DMS79 treated with DMSO at 0.1 percent for 48 hours (cell line): ENCODE data around the gene ILF3.

Experiments used
- DNase-seq: peaks from one replicate; lab custom pipeline; 2025; lab: John Stamatoyannopoulos, UW

Gene ILF3

DNA sequence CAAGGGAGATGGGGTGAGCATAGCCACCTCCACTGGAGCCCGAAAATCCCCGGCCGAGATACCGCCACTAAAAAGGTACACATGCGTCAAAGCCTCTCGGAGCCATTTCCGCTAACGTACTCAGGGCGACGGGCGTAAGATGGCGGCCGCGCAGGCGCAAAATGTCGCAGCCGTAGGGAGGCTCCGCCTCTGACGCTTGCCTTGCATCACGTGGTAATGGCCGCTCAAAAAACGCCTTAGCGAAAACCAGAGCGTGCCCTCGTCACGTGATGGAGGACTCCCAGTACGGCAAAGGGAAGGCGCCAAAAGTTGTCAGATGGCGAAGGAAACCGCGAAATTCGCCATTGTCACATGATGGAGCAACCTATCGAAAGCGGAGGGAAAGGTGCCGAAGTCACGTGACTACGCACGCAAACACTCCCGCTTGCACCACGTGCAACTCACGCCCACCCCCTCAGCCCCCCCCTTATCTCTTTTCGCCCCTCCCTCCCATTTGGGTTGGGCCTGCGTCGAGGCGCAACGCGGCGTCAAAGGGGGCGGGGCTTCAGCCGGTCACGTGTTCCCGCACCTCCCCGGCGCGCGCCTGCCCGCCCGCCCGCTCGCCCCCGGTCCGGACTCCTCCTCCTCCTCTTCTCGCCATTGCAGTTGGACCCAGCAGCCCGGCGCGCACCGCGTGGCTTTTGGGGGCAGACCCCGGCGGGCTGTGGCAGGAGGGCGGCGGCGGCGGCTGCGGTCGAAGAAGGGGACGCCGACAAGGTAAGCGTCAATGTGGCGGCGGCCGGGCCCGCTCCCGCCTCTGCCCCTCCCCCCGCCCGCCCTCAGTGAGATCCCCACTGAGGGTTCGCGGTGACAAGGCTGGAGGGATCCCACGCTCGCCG is at the start of gene ILF3:
Gene ILF3 (plus strand): TSS at position 615 of the 878 bp plus-strand sequence. CDS start 16,260 bp downstream, outside the sequence.
- peak; percentile 100 for DNase-seq

DNA sequence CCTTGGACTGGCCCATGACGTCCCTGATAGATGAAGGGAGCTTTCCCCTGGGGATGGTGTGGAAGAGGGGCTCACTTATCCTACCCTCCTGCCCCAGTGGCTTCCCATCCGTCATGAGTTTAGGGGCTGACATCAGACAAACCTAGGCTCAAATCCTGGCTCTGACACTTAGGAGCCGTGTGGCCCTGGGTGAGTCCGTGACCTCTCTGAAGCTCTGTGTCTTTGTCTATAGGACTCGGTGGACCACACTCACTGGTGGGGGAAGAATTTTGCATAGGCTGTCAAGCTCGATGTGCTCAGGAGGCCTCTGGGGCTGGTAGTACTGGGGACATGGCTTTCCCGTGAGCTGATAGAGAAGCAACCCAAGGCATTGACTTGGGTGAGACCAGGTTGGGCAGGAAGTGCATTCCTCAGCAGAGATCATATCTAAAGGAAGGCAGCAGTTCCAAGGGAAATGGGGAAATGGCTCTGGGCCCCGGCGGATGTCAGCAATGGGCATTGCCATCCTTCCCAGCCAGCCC is 49.6 kb upstream of the ILF3 start:
- no peak for DNase-seq

DNA sequence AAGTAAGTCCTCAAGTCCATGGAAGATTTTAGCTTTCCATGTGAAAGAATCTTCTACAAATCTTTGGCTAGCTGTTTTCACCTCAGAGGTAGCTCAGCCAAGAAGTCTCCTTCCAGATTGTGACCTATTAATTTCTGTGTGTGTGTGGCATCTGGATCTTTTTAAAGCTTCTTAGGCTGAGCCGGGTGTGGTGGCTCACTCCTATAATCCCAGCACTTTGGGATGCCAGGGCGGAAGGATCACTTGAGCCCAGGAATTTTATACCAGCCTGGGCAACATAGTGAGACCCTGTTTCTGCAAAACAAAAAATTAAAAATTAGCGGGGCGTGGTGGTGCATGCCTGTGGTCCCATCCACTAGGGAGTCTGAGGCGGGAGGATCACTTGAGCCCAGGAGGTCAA is 42.2 kb upstream of the ILF3 start:
- DNase-seq, result no peak

DNA sequence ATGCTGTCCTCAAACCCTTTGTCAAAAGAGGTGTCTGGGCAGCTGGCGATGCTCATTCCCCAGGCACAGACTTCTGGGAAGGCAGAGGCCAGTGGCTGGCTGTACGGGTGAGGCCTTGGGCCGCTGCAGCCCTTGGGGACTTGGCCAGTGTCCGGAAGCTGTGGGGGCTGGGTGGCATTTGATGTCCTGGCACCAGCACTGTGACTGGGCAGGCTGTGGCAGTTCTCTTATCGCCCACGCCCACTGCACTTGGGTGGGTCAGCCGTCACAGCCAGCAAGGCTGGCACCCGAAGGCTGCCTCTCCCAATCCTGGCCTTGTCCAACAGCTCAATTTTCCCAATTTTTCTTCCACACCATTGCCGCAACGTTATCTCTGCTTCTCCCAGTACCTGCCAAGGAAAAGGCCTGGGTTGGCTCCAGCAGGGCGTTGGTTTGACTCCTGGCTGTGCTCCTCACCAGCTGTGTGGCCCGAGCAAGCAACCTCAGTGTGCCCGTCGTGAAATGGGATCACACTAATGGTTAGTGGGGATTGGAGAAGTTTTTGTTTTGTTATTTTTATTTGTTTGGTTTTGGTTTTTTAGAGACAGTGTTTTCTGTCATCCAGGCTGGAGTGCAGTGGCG is 41.5 kb upstream of the ILF3 start:
- DNase-seq, result no peak

DNA sequence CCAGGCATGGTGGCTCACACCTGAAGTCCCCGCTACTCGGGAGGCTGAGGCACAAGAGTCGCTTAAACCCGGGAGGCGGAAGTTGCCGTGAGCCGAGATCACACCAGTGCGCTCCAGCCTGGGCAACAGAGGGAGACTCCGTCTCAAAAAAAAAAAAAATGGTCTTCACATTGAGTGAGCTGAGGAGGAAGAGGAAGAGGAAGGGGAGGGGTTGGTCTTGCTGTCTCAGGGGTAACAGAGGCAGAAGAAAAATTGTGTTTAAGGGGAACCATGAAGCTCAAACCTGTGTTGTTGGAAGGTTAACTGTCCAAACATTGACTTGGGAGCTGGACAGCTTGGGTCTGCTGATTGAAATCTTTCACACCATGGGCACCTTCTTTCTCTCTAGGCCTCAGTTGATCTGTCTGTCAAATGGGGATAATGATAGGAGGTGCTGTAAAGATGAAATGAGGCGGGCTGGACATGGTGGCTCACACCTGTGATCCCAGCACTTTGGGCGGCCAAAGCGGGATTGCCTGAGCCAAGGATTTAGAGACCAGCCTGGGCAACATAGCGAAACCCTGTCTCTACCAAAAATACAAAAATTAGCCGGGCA is 38.6 kb upstream of the ILF3 start:
- no peak for DNase-seq

DNA sequence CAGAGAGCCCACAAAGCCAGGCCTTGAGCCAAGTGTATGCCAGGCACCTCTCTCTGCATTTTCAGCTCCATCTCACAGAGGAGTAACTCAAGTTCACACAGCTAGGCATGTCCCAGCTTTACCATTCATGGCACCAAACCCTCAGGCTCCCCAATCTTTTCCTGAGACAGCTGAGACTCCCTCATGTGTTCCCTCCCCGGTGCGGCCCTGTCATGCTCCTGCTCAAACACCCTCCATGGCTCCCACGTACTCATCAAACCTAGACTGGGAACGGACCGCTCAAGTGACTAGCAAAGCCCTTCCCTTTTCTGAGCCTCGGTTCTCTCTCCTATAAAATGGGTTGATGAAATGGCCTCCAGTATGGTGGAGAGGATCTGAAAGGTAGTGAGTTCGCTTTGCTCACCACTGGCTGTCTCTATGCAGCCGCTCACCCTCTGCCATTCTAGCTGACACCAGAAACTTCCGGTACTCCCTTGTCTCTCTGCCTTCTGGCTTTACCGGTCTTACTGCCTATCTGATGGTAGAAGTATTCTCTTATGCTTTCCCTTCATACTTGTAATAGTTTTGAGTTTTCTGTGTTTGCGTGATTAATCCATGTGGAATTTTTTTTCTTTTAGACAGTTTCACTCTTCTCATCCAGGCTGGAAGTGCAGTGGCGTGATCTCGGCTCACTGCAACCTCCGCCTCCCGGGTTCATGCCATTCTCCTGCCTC is 36.6 kb upstream of the ILF3 start:
- no peak for DNase-seq

DNA sequence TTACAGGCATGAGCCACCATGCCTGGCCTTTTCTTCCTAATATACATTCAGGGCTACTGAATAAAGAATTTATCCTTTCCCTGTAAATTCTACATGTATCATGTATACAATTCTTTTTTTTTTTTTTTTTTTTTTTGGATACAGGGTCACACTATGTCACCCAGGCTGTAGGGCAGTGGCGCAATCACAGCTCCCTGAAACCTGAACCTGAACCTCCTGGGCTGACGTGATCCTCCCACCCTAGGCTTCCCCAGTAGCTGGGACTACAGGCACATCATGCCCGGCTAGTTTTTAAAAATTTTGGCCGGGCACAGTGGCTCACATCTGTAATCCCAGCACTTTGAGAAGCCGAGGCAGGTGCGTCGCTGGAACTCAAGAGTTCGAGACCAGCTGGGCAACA is 35.3 kb upstream of the ILF3 start:
- no peak for DNase-seq

DNA sequence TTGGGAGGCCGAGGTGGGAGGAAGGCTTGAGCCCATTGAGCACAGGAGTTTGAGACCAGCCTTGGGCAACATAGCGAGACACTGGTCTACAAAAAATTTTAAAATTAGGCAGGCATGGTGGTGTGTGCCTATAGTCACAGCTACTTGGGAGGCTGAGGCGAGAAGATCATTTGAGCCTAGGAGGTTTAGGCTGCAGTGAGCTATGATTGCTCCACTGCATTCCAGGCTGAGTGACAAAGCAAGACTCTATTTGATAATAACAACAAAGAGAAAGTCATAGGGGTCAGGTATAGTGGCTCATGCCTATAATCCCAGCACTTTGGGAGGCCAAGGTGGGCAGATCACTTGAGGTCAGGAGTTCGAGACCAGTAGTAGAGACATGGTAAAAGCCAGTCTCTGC is 33.4 kb upstream of the ILF3 start:
- DNase-seq, result no peak

DNA sequence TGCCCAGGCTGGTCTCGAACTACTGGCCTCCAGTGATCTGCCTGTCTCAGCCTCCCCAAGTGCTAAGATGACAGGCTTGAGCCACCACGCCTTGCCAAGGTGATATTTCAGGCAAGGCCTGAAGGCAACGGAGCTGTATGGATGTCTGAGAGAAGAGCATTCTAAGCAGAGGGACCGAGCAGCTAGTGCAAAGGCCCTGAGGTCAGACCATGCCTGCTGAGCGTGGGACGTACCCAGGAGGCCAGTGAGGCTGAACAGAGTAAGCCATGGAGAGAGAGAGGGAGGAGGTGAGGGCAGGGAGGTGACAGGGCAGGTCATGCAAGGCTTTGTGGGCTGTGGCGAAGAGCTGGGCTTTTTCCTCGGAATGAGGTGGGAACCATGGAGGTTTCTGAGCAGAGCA is 32.2 kb upstream of the ILF3 start:
- no peak for DNase-seq

DNA sequence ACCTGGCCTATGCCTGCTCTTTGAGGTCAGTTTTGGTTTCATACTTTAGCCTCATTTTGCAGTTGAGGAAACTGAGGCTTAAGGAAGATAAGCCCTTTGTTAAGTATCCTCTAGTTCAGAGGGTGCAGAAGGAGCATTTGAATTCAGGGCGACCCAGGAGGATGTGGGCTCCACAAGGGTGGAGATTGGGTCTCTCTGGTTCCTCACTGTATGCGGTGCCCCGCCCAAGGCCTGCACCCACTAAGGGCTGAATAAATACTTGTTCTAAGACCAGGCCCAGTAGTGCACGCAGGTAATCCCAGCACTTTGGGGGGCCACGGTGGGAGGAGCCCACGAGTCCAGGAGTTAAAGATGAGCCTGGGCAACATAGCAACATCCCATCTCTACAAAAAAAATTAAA is 29.6 kb upstream of the ILF3 start:
- DNase-seq, result no peak

DNA sequence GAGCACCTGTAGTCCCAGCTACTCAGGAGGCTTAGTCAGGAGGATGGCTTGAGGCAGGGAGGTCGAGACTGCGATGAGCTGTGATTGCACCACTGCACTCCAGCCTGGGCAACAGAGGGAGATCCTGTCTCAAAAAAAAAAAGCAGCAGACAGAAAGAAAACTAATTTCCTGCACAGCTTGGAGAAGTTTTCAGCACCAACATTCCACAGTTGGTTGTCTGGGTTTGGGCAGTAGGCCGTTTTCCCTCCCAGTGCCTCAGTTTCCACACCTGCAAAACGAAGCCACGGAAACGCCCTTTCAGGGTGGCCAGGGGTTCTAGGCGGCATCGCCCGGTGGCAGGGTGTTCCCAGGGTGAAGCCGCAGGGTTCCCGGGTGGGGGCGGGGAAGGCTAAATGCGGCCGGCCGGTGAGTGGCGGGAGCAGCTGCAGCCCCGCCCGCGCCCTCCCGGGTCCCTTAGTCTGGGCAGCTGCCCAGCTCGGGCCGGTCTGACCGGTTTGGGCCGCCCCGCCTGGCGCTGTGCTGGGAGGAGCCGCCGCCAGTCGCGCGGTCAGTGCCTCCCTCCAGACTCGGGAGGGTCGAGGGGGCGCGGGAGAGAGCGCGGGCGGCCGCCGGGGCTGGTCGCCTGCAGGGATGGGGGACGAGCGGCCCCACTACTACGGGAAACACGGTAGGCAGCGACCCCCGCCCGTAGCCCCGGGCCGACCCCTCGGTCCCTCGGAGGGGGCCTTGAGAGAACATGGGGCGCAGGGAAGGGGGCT is 29.0 kb upstream of the ILF3 start, which contains the start of gene SLC44A2:
Gene SLC44A2 (plus strand): TSS at position 551 of the 759 bp plus-strand sequence. CDS start 81 bp downstream, at position 632.
- peak; percentile 84 for DNase-seq

DNA sequence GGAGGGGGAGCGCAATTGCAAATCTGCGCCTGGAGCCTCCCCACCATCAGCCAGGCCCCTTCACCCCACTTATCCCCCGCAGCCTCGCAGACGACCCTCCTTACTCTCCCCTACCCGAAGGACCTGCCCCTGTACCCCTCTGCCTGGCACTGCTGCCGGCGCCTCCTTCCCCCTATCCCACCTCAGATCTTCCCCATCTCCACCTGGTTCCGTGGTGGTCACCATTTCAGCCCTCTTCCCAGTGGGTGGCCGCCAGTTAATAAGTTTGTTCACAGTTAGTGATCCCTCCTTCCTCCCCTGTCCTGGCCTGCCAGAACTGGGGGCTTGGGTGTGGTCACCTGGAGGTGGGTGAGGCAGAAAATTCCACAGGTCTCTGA is 28.4 kb upstream of the ILF3 start:
- DNase-seq, result peak; percentile 55

DNA sequence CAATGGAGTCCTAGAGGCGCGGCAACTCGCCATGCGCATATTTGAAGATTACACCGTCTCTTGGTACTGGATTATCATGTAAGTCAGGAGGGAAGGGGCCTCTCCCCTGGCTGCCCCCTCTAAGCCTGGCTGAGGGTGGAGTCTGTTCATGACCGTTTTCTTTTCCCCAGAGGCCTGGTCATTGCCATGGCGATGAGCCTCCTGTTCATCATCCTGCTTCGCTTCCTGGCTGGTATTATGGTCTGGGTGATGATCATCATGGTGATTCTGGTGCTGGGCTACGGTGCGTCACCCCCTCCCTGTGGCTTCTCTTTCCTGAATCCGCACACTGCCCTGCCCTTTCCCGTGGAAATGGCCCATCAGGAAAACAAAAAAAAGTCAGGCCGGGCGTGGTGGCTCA is 22.3 kb upstream of the ILF3 start:
- DNase-seq, result no peak

DNA sequence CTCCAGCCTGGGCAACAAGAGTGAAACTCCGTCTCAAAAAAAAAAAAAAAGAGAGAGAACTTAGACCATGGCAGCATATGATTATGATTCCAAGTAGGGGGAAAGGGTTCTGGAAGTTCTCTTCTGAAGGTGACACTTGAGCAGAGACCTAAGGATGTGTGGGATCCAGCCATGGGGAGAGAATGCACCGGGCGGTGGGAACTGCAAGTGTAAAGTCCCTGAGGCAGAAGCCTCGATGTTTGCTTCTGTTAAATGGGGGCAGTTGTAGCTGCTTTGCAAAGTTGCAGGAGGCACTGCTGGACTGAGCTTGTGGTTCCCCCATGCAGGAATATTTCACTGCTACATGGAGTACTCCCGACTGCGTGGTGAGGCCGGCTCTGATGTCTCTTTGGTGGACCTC is 19.7 kb upstream of the ILF3 start:
- DNase-seq, result no peak

DNA sequence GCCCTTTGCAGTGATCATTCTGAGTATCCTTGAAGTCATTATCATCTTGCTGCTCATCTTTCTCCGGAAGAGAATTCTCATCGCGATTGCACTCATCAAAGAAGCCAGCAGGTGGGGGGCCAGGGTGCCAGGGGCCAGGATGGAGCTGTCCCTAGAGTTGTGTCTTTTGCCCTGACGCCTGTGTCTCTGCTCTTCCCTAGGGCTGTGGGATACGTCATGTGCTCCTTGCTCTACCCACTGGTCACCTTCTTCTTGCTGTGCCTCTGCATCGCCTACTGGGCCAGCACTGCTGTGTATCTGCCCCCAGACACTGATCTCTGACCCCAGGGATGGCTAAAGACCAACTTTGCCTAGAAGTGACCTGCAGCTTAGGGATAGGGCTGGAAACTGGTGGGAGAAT is 19.2 kb upstream of the ILF3 start:
- DNase-seq, result no peak

DNA sequence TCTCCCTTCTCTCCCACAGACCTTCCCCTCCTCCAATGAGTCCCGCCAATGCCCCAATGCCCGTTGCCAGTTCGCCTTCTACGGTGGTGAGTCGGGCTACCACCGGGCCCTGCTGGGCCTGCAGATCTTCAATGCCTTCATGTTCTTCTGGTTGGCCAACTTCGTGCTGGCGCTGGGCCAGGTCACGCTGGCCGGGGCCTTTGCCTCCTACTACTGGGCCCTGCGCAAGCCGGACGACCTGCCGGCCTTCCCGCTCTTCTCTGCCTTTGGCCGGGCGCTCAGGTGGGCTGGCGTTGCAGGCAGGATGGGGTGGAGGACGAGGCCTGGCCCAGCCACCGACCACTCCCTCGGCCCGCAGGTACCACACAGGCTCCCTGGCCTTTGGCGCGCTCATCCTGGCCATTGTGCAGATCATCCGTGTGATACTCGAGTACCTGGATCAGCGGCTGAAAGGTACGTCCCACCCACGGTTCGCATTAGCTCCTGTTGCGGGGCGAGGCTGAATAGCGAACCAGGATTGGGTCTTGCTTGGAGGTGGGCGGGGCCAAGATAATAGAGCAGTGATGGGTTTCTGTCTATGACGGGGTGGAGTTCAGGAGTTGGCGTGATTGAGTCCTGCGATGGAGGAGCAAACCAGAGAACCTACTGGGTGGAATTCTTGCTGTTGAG is 17.7 kb upstream of the ILF3 start:
- no peak for DNase-seq

DNA sequence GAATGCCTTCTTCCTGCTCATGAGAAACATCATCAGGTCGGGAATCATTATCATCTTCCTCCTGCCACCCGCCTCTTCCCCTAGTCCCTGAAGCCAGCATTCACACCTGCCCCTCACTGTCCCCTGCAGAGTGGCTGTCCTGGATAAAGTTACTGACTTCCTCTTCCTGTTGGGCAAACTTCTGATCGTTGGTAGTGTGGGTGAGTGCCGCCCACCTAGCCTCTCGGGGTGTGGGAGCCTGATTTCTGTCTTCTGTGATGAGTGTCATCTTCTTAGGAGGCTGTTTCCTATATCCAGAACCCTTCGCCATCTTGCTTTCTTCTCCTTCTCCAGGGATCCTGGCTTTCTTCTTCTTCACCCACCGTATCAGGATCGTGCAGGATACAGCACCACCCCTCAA is 16.3 kb upstream of the ILF3 start:
- no peak for DNase-seq

DNA sequence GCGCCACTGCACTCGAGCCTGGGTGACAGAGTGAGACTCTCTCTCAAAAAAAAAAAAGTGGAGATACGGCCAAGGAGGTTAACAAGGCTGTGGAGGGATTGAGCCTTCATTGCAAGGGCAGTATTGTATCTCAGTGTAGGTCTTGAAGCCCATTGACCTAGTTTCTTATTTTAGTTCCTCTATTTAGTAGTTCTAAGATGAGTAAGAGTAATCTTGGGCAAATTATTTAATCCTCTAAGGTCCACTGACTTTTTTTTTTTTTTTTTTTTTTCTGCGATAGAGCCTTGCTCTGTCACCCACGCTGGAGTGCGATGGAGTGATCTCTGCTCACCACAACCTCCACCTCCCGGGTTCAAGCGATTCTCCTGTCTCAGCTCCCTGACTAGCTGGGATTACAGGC is 14.3 kb upstream of the ILF3 start:
- DNase-seq, result no peak

DNA sequence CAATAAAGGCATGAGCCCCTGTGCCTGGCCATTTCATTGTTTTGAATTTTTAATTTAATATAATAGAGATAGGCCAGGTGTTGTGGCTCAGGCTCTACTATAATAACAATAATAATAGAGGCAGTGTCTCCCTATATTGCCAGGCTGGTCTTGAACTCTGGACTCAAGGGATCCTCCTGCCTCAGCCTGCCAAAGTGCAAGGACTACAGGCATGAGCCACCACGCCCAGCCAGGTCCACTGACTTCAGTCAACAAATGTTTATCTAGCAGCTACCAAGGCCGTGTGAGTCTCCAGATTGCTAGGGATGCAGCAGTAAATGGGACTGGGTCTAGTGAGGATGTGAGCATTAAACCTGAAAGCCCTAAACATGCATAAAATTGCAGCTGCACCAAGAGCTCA is 13.8 kb upstream of the ILF3 start:
- no peak for DNase-seq

DNA sequence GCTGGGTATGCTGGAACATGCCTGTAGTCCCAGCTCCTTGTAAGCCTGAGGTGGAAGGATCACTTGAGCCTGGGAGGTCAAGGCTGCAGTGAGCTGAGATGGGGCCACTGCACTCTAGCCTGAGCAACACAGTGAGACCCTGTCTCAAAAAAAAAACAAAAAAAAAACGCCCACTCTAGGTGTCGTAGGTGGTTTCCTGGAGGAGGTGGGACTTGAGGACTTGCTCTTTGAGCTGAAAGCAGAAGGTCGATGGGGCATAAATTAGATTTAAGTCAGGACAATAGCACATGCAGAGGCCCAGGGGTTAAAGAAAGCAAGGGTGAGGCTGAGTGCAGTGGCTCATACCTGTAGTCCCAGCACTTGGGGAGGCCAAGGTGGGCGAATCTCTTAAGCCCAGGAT is 12.9 kb upstream of the ILF3 start:
- no peak for DNase-seq
